HFFc6 (cell line): ENCODE data around the gene STBD1. TPM values are rescaled to one million over a fixed set of nuclear protein-coding genes. Genes with fewer than 3 reads are reported as not detected.

Experiments used
- DNase-seq: peaks from one replicate; pipeline ENCODE4 v3.0.0-alpha.2; 2018
- H3K27ac Mint-ChIP-seq: 2 replicates; pipeline ENCODE4 v1.8.0; 2020; ENCODE audit warnings: mild to moderate bottlenecking, mixed read lengths
- H3K27me3 Mint-ChIP-seq: 2 replicates; pipeline ENCODE4 v1.8.0; 2021; ENCODE audit warnings: mild to moderate bottlenecking, moderate library complexity, mixed read lengths; ENCODE audit not compliant: insufficient read depth
- H3K36me3 Mint-ChIP-seq: 2 replicates; pipeline ENCODE4 v1.8.0; 2021; ENCODE audit warnings: low read depth, mixed read lengths
- H3K4me1 Mint-ChIP-seq: 2 replicates; pipeline ENCODE4 v1.8.0; 2020; ENCODE audit warnings: low read depth, mixed read lengths
- H3K4me3 Mint-ChIP-seq: 2 replicates; pipeline ENCODE4 v1.8.0; 2020; ENCODE audit warnings: mild to moderate bottlenecking, moderate library complexity, mixed read lengths
- H3K9me3 Mint-ChIP-seq: 2 replicates; pipeline ENCODE4 v1.8.0; 2020; ENCODE audit warnings: mild to moderate bottlenecking, mixed read lengths
- CTCF ChIP-seq: fragments of 200-600 bp; sonication (generic); IDR thresholded peaks from 2 replicates; pipeline ENCODE4 v1.5.0; 2021; ENCODE audit warnings: antibody characterized with exemption, mild to moderate bottlenecking
- total RNA-seq, 6 experiments: library from RNA; stranded (reverse); fragmentation: NEBNext Ultra II Directional; extraction: Animal tissue kit (Norgen Biotek cat#: 25700); gene quantifications; 2 replicates in 1 of 6; 3 replicates in 5 of 6; pipeline ENCODE4 v1.2.3, GENCODE V29; 2021

Gene STBD1
- total RNA-seq, 6 experiments from 2014 or later: 4.3 to 6.0 (median 5.4) TPM

GRCh38 chr4:76325072-76325471 is 18.5 kb downstream of the STBD1 start:
- H3K27ac Mint-ChIP-seq: no peak overlapping the region
- peaks cover 13% of the 10 kb centered on the region for H3K27me3 Mint-ChIP-seq
- DNase-seq: no peak
- no peak for TF ChIP-seq CTCF
- peaks cover 31% of the 10 kb centered on the region for H3K36me3 Mint-ChIP-seq
- no peaks in the 10 kb centered on the region for H3K4me1 Mint-ChIP-seq
- H3K4me3 Mint-ChIP-seq: no peak overlapping the region
- peaks cover 46% of the 10 kb centered on the region for H3K9me3 Mint-ChIP-seq

GRCh38 chr4:76326515-76326914 is 20.0 kb downstream of the STBD1 start:
- Mint-ChIP-seq H3K27ac (no peak overlapping the region), H3K9me3 (peaks cover 35% of the 10 kb centered on the region), H3K27me3 (peaks cover 7% of the 10 kb centered on the region), H3K4me1 (no peaks in the 10 kb centered on the region), H3K36me3 (peaks cover 21% of the 10 kb centered on the region), H3K4me3 (no peak overlapping the region)
- no peak for TF ChIP-seq CTCF
- no peak for DNase-seq

GRCh38 chr4:76334885-76335284 is 28.4 kb downstream of the STBD1 start:
- TF ChIP-seq CTCF: no peak
- peaks cover 23% of the 10 kb centered on the region for H3K27me3 Mint-ChIP-seq
- DNase-seq: no peak
- no peaks in the 10 kb centered on the region for H3K36me3 Mint-ChIP-seq
- no peak overlapping the region for H3K27ac Mint-ChIP-seq
- H3K4me1 Mint-ChIP-seq: no peaks in the 10 kb centered on the region
- no peak overlapping the region for H3K4me3 Mint-ChIP-seq
- H3K9me3 Mint-ChIP-seq: no peaks in the 10 kb centered on the region

- Mint-ChIP-seq H3K4me1 (peaks cover 5% of the 10 kb centered on the region), H3K9me3 (no peaks in the 10 kb centered on the region), H3K36me3 (no peaks in the 10 kb centered on the region), H3K27ac (no peak overlapping the region), H3K4me3 (no peak overlapping the region), H3K27me3 (peaks cover 23% of the 10 kb centered on the region)
- no peak for TF ChIP-seq CTCF
- DNase-seq: peak; percentile 9
These were observed 32.8 kb downstream of the STBD1 start for GRCh38 chr4:76339364-76339763.

- Mint-ChIP-seq H3K27ac (no peak overlapping the region), H3K4me1 (peaks cover 5% of the 10 kb centered on the region), H3K27me3 (peaks cover 26% of the 10 kb centered on the region), H3K4me3 (no peak overlapping the region), H3K9me3 (no peaks in the 10 kb centered on the region), H3K36me3 (no peaks in the 10 kb centered on the region)
- no peak for TF ChIP-seq CTCF
- DNase-seq: peak; percentile 64
These were observed 34.5 kb downstream of the STBD1 start for GRCh38 chr4:76341063-76341462.

GRCh38 chr4:76342191-76342590 is 35.7 kb downstream of the STBD1 start:
- peaks cover 32% of the 10 kb centered on the region for H3K27me3 Mint-ChIP-seq
- H3K4me3 Mint-ChIP-seq: no peak overlapping the region
- H3K36me3 Mint-ChIP-seq: no peaks in the 10 kb centered on the region
- peaks cover 5% of the 10 kb centered on the region for H3K4me1 Mint-ChIP-seq
- no peak for TF ChIP-seq CTCF
- 0 out of 2 replicates have a peak, but pooled peaks cover 1% of the 10 kb centered on the region for H3K9me3 Mint-ChIP-seq
- H3K27ac Mint-ChIP-seq: no peak overlapping the region
- DNase-seq: no peak
